Osteoblast (primary cell): ENCODE measurements around the gene INSYN2A. TPM values are rescaled to one million over a fixed set of nuclear protein-coding genes. Genes with fewer than 3 reads are reported as not detected.

Experiments
- DNase-seq: peaks from one replicate; pipeline ENCODE4 v3.0.0; 2011; ENCODE audit warnings: low spot score, mixed read lengths; ENCODE audit not compliant: insufficient read length; ENCODE audit errors: missing footprints
- H2AFZ ChIP-seq: 2 replicates; pipeline ENCODE4 v1.6.0; 2011; ENCODE audit warnings: mild to moderate bottlenecking, low read length
- H3K27ac ChIP-seq: 2 replicates; pipeline ENCODE4 v1.5.1; 2011; ENCODE audit warnings: mild to moderate bottlenecking, low read depth, low read length, moderate library complexity
- H3K27me3 ChIP-seq: 2 replicates; pipeline ENCODE4 v1.6.0; 2012; ENCODE audit warnings: mild to moderate bottlenecking, control low read depth, inconsistent platforms, low read length, moderate library complexity; ENCODE audit not compliant: insufficient read depth
- H3K36me3 ChIP-seq: 2 replicates; pipeline ENCODE4 v1.5.1; 2011; ENCODE audit warnings: mild to moderate bottlenecking, low read length, control low read depth, moderate library complexity; ENCODE audit not compliant: insufficient read depth
- H3K4me1 ChIP-seq: 2 replicates; pipeline ENCODE4 v1.5.1; 2011; ENCODE audit warnings: mild to moderate bottlenecking, low read length, control low read depth, moderate library complexity; ENCODE audit not compliant: insufficient read depth
- H3K4me2 ChIP-seq: 2 replicates; pipeline ENCODE4 v1.6.0; 2011; ENCODE audit warnings: mild to moderate bottlenecking, low read length; ENCODE audit not compliant: insufficient read depth
- H3K4me3 ChIP-seq: fragments of 200-600 bp; sonication (generic); 3 replicates; pipeline ENCODE4 v1.5.1; 2012; ENCODE audit warnings: mild to moderate bottlenecking, low read length, inconsistent platforms; ENCODE audit not compliant: insufficient read depth
- H3K79me2 ChIP-seq: 2 replicates; pipeline ENCODE4 v1.6.0; 2012; ENCODE audit warnings: mild to moderate bottlenecking, low read length, control low read depth, inconsistent platforms; ENCODE audit not compliant: insufficient read depth
- H3K9me3 ChIP-seq: 2 replicates; pipeline ENCODE4 v1.5.1; 2011; ENCODE audit warnings: low read depth, low read length, control low read depth
- H4K20me1 ChIP-seq: 2 replicates; pipeline ENCODE4 v1.6.0; 2012; ENCODE audit warnings: mild to moderate bottlenecking, low read length, control low read depth; ENCODE audit not compliant: insufficient read depth
- total RNA-seq: library from RNA; depleted of rRNA; stranded (reverse); fragments of >200 nt; gene quantifications from 2 replicates; pipeline ENCODE4 v1.2.3, GENCODE V29; 2012
- TF ChIP-seq, protein P1 (sequence below): IDR thresholded peaks from 2 replicates; pipeline ENCODE4 v1.5.1; 2011; ENCODE audit warnings: mild to moderate bottlenecking, low read depth, low read length, moderate library complexity; ENCODE audit errors: extremely low read depth

INSYN2A gene, protein sequence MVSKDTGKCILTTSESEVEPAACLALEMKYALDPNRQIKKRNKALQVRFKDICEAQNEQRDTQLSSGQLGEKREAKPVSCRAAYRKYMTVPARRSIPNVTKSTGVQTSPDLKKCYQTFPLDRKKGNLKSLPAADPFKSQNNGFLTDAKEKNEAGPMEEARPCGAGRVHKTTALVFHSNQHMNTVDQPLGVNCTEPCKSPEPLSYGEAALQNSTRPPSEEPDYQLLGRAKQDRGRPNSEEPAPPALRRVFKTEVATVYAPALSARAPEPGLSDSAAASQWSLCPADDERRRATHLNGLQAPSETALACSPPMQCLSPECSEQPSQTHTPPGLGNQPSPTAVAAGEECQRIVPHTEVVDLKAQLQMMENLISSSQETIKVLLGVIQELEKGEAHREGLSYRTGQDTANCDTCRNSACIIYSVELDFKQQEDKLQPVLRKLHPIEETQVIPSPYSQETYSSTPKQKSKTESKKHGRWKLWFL
- total RNA-seq = 0.29 and 0.36 TPM in 2 replicates

DNA sequence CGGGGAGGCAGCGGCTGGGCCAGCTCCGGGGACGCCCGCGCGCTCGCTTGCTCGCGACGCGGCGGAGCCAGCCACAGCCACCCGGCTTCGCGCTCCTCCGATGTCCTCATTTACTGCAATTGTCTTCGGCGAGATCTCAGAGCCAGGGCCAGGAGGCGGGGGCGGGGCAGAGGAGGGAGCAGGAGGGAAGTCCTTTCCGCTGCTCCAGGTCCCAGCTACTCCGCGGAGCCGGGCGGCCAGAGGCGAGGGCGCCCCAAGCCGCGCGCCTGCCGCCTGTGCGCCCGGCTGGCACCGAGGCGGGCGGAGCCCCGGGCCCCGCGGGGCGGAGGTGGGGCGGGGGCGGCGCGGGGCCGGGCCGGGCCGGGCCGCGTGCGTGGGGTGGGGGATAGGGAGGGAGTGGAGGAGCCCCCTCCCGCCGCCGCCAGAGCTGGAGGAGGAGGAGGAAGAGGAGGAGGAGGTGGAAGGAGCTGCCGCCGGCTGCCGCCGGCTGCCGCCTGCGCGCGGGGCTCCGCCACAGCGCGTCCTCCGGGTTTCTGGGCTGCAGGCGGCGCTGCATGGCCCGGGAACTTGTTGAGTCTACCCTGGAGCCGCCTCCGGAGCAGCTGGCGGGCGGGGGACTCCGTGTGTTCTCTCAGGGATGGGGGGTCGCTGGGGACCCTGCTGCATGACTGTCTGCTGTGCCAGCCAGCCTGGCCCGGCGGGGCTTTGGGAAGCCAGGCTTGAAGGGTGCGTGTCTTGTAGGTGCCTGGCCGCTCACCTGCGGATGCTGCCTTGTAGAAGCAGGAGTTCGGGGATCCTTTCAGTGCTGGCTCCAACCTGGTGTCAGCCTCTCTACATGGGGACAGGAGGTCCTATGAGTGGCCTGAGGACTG lies at the start of gene INSYN2A:
Gene INSYN2A (minus strand): TSS at position 310 of the 872 bp plus-strand sequence. CDS start 20,196 bp downstream, outside the sequence.
- peaks cover 8% of the 10 kb centered on the region for H3K4me1 ChIP-seq
- H3K79me2 ChIP-seq = no peaks in the 10 kb centered on the region
- no peak within 1 kb of the TSS for H2AFZ ChIP-seq
- H3K4me3 ChIP-seq = peak within 1 kb of the TSS; percentile 65
- H3K9me3 ChIP-seq = no peaks in the 10 kb centered on the region
- peak; percentile 97 for DNase-seq
- peaks cover 42% of the 10 kb centered on the region for H4K20me1 ChIP-seq
- H3K27me3 ChIP-seq = no peaks in the 10 kb centered on the region
- H3K4me2 ChIP-seq = peak within 1 kb of the TSS; percentile 81
- no peaks in the 10 kb centered on the region for H3K36me3 ChIP-seq
- TF ChIP-seq, protein P1, sequence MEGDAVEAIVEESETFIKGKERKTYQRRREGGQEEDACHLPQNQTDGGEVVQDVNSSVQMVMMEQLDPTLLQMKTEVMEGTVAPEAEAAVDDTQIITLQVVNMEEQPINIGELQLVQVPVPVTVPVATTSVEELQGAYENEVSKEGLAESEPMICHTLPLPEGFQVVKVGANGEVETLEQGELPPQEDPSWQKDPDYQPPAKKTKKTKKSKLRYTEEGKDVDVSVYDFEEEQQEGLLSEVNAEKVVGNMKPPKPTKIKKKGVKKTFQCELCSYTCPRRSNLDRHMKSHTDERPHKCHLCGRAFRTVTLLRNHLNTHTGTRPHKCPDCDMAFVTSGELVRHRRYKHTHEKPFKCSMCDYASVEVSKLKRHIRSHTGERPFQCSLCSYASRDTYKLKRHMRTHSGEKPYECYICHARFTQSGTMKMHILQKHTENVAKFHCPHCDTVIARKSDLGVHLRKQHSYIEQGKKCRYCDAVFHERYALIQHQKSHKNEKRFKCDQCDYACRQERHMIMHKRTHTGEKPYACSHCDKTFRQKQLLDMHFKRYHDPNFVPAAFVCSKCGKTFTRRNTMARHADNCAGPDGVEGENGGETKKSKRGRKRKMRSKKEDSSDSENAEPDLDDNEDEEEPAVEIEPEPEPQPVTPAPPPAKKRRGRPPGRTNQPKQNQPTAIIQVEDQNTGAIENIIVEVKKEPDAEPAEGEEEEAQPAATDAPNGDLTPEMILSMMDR = peak; percentile 17
- no peak within 1 kb of the TSS for H3K27ac ChIP-seq

DNA sequence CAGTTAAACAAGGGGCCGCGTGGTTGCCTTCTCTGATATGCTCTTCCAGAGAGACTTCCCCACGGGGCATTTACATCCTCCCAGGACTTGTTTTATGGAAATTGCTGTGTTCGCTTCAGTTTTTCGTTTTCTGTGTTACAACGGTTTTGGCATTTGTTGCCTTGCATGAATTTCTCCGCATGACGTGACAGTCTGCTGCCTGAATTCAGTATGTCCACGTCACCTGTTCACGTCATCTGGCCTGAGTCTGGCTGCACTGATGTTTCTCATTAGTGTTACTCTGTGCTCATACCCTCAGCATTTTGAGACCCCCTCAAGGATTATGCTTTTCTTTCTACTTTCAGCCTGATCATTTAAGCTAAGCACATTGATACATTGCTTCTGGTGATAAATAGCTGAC lies 49.1 kb upstream of the INSYN2A start:
- Histone ChIP-seq H3K4me3 (no peak overlapping the region), H4K20me1 (peaks cover 4% of the 10 kb centered on the region), H3K9me3 (no peaks in the 10 kb centered on the region), H3K27ac (no peak overlapping the region), H2AFZ (no peak overlapping the region), H3K4me2 (no peak overlapping the region), H3K36me3 (peaks cover 12% of the 10 kb centered on the region), H3K4me1 (no peaks in the 10 kb centered on the region), H3K27me3 (no peaks in the 10 kb centered on the region), H3K79me2 (no peaks in the 10 kb centered on the region)
- TF ChIP-seq, protein P1 = no peak
- DNase-seq = no peak

DNA sequence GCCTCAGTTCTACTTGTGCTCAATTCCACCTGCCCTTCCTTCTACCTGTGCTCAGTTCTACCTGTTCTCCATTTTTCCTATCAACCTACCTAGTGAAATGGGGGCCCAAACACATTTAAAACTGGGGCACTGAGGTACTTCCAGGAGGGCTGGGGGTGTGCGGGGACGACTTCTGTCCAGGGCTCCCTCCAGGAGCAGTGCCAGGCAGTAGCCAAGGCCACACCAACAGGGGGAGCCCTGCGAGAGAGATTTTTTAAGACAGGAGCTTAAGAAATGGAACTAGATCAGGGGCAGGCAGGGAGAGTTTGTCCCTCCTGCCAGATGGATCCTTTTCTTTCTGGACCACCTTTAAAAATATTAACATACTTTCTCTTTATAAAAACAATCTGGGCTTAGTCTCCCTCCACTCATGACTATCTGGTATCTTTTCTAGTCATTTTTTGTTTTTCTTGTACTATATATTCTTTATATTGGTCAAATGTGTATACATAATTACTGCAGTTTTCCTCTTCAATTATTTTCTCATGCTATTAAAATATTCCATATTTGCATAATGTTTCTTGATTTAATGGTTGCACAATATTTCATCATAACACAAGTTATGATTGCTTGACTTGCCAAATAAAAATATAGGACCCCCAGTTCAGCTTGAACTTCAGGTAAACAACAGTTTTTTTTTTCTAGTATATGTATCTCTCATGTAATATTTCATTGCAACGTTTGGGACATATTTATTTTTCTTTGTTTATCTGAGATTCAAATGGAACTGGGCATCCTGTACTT lies 47.3 kb upstream of the INSYN2A start:
- H3K4me2 ChIP-seq = no peak overlapping the region
- H3K27me3 ChIP-seq = no peaks in the 10 kb centered on the region
- H4K20me1 ChIP-seq = peaks cover 8% of the 10 kb centered on the region
- no peak overlapping the region for H2AFZ ChIP-seq
- TF ChIP-seq, protein P1 = peak; percentile 74
- H3K4me1 ChIP-seq = no peaks in the 10 kb centered on the region
- DNase-seq = no peak
- no peaks in the 10 kb centered on the region for H3K9me3 ChIP-seq
- no peaks in the 10 kb centered on the region for H3K79me2 ChIP-seq
- no peak overlapping the region for H3K27ac ChIP-seq
- H3K36me3 ChIP-seq = peaks cover 2% of the 10 kb centered on the region
- H3K4me3 ChIP-seq = no peak overlapping the region
